ENCODE results near the gene RBFOX1.

Gene RBFOX1

DNA sequence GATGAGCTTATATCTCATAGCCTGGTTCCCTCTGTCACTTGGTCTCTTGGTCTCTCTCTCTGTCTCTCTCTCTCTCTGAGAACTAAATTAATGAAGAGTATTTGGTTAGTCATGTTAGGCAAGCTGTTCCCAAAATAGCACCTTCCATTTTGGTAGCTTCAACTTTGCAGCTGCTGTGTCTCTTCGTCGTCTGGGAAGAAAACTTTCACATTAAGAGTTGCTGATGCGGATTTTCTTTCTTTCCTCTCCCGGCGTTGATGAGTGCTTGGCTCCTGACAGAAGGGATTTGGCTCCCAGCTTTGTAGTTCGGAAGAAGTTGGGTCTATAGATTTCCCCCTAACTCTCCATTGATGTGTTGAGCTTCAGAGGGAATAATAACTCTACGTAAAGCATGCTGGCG, at the start of gene RBFOX1:
RBFOX1 (plus strand) TSS at position 235 of the 400 bp plus-strand sequence.
- no peak for DNase-seq

GRCh38 chr16:7284780-7285179, 47.9 kb upstream of the RBFOX1 start:
- no peak for DNase-seq

DNA sequence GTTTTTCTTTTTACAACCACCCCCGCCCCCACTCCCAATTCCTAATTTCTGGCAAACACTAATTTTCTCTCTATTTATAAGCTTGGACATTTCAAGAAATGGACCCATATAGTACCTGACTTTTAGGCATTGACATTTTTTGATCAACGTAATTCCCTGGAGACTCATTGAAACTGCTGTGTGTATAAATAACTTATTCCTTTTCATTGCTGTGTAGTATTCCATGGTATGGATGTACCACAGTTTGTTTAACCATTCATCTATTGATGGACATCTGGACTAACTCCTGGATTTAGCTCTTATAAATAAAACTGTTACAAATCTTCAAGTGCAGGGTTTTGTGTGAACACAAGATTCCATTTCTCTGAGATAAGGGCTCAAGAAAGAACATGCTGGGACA, 47.1 kb upstream of the RBFOX1 start:
- no peak for DNase-seq

DNA sequence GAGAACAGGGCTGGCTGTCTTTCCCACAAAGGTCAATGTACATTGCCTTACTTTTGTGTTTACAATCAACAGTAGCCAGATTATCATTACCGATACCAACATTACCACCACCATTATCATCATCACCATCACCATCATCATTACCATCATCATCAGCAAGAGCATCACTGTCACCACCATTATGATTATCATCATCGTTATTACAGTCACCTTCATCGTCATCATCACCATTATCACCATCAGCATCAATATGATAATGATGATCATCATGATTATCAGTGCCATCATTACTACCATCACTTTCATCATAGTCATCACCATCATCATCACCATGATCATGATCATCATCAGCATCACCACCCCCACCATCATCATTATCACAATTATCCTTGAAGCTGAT, 43.3 kb upstream of the RBFOX1 start:
- DNase-seq = no peak

- DNase-seq = no peak
Measured at GRCh38 chr16:7290682-7291081, 42.0 kb upstream of the RBFOX1 start.

- DNase-seq = no peak
Measured at GRCh38 chr16:7294020-7294419, 38.6 kb upstream of the RBFOX1 start.

- no peak for DNase-seq
Measured at GRCh38 chr16:7303052-7303610, 29.5 kb upstream of the RBFOX1 start.

- no peak for DNase-seq
Measured at GRCh38 chr16:7303660-7304200, 28.9 kb upstream of the RBFOX1 start.

DNA sequence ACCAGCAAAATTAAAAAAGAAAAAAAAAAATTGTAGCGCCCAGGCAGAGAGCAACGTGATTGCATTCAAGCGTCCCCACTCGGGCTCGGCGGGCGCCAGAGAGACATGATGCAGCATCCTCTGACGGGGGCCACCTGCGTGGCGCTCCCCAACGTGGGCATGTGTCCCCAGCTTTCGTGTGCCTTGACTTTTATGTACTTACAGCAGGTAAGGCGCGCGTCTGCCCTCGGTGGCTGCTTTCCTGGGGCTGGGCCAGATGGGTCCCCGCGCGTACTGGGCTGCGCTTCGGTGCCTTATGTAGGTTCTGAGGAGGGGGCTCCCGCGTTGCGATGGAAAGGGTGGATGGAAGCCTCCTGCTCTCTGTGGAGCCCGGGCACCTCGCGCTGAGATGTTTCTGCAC, 28.4 kb upstream of the RBFOX1 start:
- DNase-seq = no peak

- DNase-seq = no peak
Measured at GRCh38 chr16:7304958-7305357, 27.7 kb upstream of the RBFOX1 start.

GRCh38 chr16:7313170-7313569, 19.5 kb upstream of the RBFOX1 start:
- no peak for DNase-seq

DNA sequence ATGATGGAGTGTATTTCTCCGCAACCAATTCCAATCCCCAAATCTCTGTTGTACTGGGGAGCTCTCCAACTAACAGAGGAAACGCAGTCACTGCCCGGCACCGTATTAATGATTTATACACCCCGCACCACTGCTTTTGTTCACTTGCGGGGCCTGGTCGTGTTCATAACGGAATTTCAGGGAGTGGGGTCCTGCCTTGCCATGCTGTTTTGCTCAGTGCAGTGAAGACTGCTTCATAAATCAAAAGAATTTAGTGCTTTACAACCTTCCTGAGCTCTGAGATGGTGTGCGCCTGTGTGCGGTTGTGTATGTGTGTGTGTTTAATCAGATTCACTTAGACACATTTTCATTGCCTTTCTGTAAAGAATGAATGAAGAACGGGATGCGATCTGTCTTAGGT, 18.5 kb upstream of the RBFOX1 start:
- DNase-seq = no peak

DNA sequence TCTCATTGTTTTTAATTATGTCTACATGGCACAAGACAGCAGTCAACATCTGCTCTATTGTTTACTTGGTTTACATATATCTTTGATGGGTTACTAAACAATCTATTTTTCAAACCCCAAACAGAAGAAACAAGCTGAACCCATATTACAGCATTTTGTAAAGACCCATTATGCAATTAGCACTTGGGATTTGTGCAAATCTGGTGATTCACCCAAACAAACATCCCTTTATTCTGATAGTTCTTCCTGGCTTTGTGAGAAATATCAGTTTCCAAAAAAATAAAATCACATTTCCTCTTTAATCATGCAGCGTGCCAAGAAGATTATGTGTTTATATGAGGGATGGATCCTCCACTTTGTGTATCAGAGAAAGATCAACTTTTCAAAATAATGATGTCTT, 16.8 kb upstream of the RBFOX1 start:
- no peak for DNase-seq

DNA sequence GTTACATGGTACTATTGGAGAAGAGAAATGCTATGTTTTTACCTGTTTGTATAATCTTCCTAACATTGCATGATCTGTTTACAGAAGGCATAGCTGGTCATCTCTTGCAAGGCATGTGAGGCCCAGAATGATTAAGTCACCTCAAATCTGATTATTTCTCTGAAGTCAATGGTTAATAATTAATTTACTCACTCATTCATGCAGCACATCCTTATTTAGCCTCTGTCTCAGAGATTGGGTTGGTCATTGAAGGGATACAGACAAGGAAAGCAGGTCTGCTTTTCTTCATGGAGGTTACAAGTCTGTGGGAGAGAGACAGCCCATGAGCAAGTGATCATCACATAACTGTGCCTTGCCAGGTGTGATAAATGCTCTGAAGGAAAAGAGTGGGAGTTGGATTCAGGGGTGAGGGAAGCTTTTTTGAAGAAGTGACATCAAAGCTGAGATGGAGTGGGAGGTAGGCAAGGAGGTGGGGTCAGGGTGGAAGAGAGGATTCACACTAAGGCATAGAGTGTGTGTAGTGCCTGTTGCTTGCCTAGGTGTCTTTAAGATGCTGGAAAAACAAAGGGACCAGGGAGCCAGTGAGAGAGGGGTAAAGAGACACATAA, 16.3 kb upstream of the RBFOX1 start:
- DNase-seq = no peak

- no peak for DNase-seq
Measured at GRCh38 chr16:7317982-7318381, 14.7 kb upstream of the RBFOX1 start.

DNA sequence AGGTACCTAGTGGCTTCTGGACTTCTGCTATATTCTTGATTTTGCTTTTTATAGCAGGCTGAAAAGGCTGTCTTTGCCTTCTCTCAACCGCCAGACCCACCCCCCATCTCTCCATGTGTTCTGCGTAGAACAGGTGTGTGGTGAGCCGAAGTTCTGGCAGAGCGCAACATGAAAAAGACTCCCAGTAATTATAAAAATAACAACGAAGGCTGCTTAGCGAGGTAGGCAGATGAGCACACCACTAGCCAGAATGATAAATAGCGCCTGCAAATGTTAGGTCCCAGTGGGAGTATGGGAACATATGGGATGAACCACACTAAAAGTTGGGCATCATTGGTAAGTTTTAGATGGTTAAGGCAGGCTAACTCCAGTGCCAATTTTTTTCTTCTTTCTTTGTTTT, 14.0 kb upstream of the RBFOX1 start:
- DNase-seq = no peak

- no peak for DNase-seq
Measured at GRCh38 chr16:7319514-7319913, 13.1 kb upstream of the RBFOX1 start.

- DNase-seq = no peak
Measured at GRCh38 chr16:7321661-7322060, 11.0 kb upstream of the RBFOX1 start.

GRCh38 chr16:7324321-7324720, 8.3 kb upstream of the RBFOX1 start:
- no peak for DNase-seq

GRCh38 chr16:7325834-7326233, 6.8 kb upstream of the RBFOX1 start:
- DNase-seq = no peak

GRCh38 chr16:7330709-7331108, 1.9 kb upstream of the RBFOX1 start:
- DNase-seq = no peak

DNA sequence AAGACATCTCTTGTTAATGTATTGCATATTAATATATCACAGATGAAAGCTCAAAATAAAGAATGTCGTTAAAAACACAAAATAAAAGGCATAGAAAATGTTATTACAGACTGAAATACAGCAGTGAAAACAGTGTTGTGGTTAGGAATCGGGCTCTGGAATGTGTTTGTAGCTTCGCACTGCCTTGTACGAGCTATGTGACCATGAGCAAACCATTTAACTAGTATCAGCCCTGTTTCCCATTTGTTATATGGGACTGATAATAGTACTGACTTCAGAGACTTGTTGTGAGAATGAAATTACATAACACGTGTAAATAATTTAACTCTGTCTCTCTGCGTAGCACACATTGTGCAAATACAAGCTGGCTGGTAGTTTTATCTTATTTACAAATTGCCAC, 648 bp upstream of the RBFOX1 start:
- no peak for DNase-seq

DNA sequence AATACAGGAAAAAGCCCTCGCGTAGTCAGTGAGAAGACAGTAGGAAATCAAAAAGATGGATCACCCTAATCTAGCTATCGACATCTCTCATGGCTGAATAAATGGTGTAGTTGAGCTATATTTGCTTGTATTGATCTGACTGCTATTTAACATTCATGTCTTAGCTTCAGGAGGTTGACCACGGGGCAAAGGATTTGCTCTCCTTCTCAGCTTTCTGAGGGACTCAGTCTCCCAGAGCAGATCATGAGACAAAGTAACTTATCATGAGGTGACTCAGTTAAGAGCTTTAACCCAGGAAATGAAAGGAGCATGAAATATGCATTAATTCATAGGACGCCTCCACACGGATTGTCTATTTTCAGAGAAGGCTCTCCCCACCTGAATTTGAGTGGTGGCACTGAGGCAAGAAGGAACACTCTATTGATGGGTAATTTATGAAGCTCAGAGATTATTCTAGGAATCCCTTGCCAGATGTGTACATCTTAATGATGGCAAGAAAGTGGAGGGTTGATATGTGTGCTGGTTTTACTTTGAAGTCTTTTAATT, 608 bp downstream of the RBFOX1 start:
- no peak for DNase-seq

DNA sequence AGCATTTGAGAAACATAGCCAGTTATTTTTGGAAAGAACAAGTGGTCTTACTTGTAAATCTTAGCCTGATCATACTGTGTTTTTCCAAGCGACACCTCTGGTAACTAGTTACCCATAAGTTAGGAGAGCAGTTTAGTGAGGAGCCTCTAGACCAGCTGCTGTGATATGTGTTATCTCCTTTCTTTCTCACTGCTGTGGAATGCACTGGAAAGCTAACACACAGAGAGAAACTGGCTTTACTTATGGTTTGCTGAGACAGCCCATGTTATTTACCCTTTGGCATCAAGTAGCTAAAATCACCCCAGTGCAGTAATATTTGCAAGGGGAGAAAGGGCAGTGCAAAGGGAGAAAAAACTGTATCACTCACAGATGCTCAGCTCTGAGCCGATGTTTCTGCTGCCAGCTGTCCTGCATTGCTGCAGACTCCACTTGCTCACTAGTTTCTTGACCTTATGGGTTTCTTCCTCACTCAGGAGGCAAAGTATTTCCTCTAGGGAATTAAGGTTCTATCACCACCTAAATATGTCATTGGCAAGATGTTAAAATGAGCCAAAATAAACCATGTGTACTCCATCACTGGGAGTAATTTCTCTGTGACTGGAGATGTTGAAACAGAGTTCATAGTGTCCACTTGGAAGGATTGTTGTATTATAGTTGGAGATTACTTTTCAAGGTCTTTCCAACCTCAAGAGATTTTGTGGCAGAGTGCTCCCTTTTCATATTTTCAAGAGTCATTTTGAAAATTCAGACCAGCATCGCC, 2.3 kb downstream of the RBFOX1 start:
- DNase-seq = no peak

Data from activated CD4-positive, alpha-beta T cell treated with anti-CD3 and anti-CD28 coated beads for 4 hours (primary cell).